A673 (cell line): ENCODE results near the gene SLC4A1.

ENCODE experiments used
- CTCF ChIP-seq: fragments of 300-800, 200-600 bp; sonication (generic); conservative IDR thresholded peaks from 2 replicates; pipeline ENCODE4 v1.5.1; 2017; ENCODE audit warnings: low read depth, mild to moderate bottlenecking, antibody characterized with exemption, low read length, moderate library complexity, mixed read lengths
- EZH2 ChIP-seq: fragments of 200-600 bp; sonication (generic); IDR thresholded peaks from 2 replicates; pipeline ENCODE4 v1.6.1; 2017; ENCODE audit warnings: borderline replicate concordance, low read depth, mild to moderate bottlenecking, mixed read lengths, antibody characterized with exemption, low read length; ENCODE audit not compliant: poor library complexity, severe bottlenecking

DNA sequence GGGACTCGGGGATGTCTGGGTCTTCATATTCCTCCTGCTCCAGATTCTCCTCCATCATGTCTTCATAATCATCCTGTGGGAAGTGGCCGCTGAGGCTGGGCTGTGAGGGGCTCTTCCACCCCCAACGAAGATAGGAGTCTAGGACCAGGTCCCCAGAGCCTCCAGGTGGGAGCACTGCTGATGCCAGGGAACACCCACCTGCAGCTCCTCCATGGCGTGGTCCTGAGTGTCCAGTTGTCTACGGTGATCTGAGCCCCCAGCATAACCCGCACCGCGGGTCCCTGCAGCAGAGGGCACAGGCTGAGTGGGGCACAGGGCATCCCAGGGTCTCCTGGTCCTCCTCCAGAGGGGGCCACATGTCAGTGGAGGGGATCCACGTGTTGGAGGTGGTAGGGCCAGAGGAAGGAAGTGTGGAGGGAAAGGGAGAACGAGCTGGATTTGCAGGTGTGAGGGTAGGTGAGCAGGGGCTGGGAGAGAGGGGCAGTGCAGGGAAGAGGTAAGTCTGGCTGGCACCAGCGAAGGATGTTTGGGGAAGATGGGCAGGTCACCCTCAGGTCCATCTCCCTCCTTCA, 5.2 kb downstream of the SLC4A1 start:
- TF ChIP-seq CTCF (no peak), EZH2 (no peak)
